ENCODE results near the gene ARRB1.

Gene ARRB1

GRCh38 chr11:75249704-75250103, 101.8 kb downstream of the ARRB1 start:
- no peak for DNase-seq (ENCODE audit: low read depth in 2 of 2)

GRCh38 chr11:75248924-75249256, 102.6 kb downstream of the ARRB1 start:
- DNase-seq (ENCODE audit: low read depth in 2 of 2), result no peak

GRCh38 chr11:75246671-75247350, 104.7 kb downstream of the ARRB1 start:
- DNase-seq (ENCODE audit: low read depth in 2 of 2), result no peak

GRCh38 chr11:75246006-75246670, 105.3 kb downstream of the ARRB1 start:
- no peak for DNase-seq (ENCODE audit: low read depth in 2 of 2)

- DNase-seq (ENCODE audit: low read depth in 2 of 2), result no peak
Observed at GRCh38 chr11:75245356-75246005, 106.0 kb downstream of the ARRB1 start.

GRCh38 chr11:75244052-75244814, 107.2 kb downstream of the ARRB1 start:
- no peak for DNase-seq (ENCODE audit: low read depth in 2 of 2)

- DNase-seq (ENCODE audit: low read depth in 2 of 2), result no peak
Observed at GRCh38 chr11:75242722-75243600, 108.5 kb downstream of the ARRB1 start.

GRCh38 chr11:75241906-75242644, 109.4 kb downstream of the ARRB1 start:
- no peak for DNase-seq (ENCODE audit: low read depth in 2 of 2)

- peak; percentile 78 to 79 for DNase-seq (ENCODE audit: low read depth in 2 of 2)
Observed at GRCh38 chr11:75241036-75241905, 110.2 kb downstream of the ARRB1 start.

GRCh38 chr11:75240311-75241035, 111.0 kb downstream of the ARRB1 start, which contains the start of gene TPBGL:
TSS of gene TPBGL (plus strand) at chr11:75240774. CDS start at chr11:75241050, 276 bp downstream.
- DNase-seq (ENCODE audit: low read depth in 2 of 2), result peak in 1 of 2 experiments; percentile 28

GRCh38 chr11:75239531-75240290, 111.8 kb downstream of the ARRB1 start:
- no peak for DNase-seq (ENCODE audit: low read depth in 2 of 2)

GRCh38 chr11:75238595-75239440, 112.6 kb downstream of the ARRB1 start:
- no peak for DNase-seq (ENCODE audit: low read depth in 2 of 2)

GRCh38 chr11:75237050-75237449, 114.4 kb downstream of the ARRB1 start:
- DNase-seq (ENCODE audit: low read depth in 2 of 2), result no peak

- DNase-seq (ENCODE audit: low read depth in 2 of 2), result no peak
Observed at GRCh38 chr11:75236062-75236461, 115.4 kb downstream of the ARRB1 start.

- no peak for DNase-seq (ENCODE audit: low read depth in 2 of 2)
Observed at GRCh38 chr11:75233754-75234172, 117.7 kb downstream of the ARRB1 start.

GRCh38 chr11:75230621-75231020, 120.8 kb downstream of the ARRB1 start:
- DNase-seq (ENCODE audit: low read depth in 2 of 2), result no peak

- DNase-seq (ENCODE audit: low read depth in 2 of 2), result no peak
Observed at GRCh38 chr11:75229466-75229865, 122.0 kb downstream of the ARRB1 start.

Data from stimulated activated CD4-positive, alpha-beta T cell treated with anti-CD3 and anti-CD28 coated beads, Interleukin-12 subunit alpha, Interleukin-12 subunit beta, amount 100 ng/mL, for 24 hours (primary cell).